HUDEP-2 (cell line): Measurements from ENCODE around the gene PTPRJ.

ENCODE experiments used
- DNase-seq, 76 experiments: peaks; one replicate each; lab custom pipeline; 2025; ENCODE audit not compliant: unreplicated experiment in 76 of 76; lab: John Stamatoyannopoulos, UW

The PTPRJ gene

GRCh38 chr11:48034926-48035871, 54.8 kb downstream of the PTPRJ start:
- DNase-seq = no peak

- DNase-seq = no peak
These were observed 55.7 kb downstream of the PTPRJ start for GRCh38 chr11:48036011-48036410.

- no peak for DNase-seq
These were observed 56.1 kb downstream of the PTPRJ start for GRCh38 chr11:48036466-48036865.

GRCh38 chr11:48037709-48038468, 57.5 kb downstream of the PTPRJ start:
- DNase-seq = no peak

GRCh38 chr11:48040830-48041444, 60.6 kb downstream of the PTPRJ start:
- no peak for DNase-seq

- no peak for DNase-seq
These were observed 61.7 kb downstream of the PTPRJ start for GRCh38 chr11:48041877-48042695.

- no peak for DNase-seq
These were observed 63.0 kb downstream of the PTPRJ start for GRCh38 chr11:48043111-48043990.

GRCh38 chr11:48043991-48044512, 63.7 kb downstream of the PTPRJ start:
- no peak for DNase-seq

- no peak for DNase-seq
These were observed 64.2 kb downstream of the PTPRJ start for GRCh38 chr11:48044577-48044976.

GRCh38 chr11:48045536-48045935, 65.2 kb downstream of the PTPRJ start:
- no peak for DNase-seq

- no peak for DNase-seq
These were observed 67.3 kb downstream of the PTPRJ start for GRCh38 chr11:48047616-48048015.

- DNase-seq = no peak
These were observed 68.7 kb downstream of the PTPRJ start for GRCh38 chr11:48049036-48049435.

GRCh38 chr11:48050304-48050703, 69.9 kb downstream of the PTPRJ start:
- DNase-seq = no peak

GRCh38 chr11:48051217-48051830, 71.0 kb downstream of the PTPRJ start:
- no peak for DNase-seq

- no peak for DNase-seq
These were observed 72.1 kb downstream of the PTPRJ start for GRCh38 chr11:48052183-48053044.

- no peak for DNase-seq
These were observed 74.6 kb downstream of the PTPRJ start for GRCh38 chr11:48054994-48055291.

- no peak for DNase-seq
These were observed 75.2 kb downstream of the PTPRJ start for GRCh38 chr11:48055292-48056132.
